ENCODE measurements around the gene ATP9B.

Gene ATP9B

GRCh38 chr18:79385326-79385707, 316.1 kb downstream of the ATP9B start:
- no peak for TF ChIP-seq ISL1 (CRISPR knock-in tag; IDR thresholded peaks at IDR 0.05)
- TF ChIP-seq, protein P1, sequence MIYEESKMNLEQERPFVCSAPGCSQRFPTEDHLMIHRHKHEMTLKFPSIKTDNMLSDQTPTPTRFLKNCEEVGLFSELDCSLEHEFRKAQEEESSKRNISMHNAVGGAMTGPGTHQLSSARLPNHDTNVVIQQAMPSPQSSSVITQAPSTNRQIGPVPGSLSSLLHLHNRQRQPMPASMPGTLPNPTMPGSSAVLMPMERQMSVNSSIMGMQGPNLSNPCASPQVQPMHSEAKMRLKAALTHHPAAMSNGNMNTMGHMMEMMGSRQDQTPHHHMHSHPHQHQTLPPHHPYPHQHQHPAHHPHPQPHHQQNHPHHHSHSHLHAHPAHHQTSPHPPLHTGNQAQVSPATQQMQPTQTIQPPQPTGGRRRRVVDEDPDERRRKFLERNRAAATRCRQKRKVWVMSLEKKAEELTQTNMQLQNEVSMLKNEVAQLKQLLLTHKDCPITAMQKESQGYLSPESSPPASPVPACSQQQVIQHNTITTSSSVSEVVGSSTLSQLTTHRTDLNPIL (CRISPR knock-in tag; IDR thresholded peaks at IDR 0.05; ENCODE audit: low read depth), result no peak
- no peak for TF ChIP-seq ZFP3 (CRISPR knock-in tag; IDR thresholded peaks at IDR 0.05)
- no peak for TF ChIP-seq CSRNP3 (CRISPR knock-in tag; IDR thresholded peaks at IDR 0.05)
- no peak for TF ChIP-seq PATZ1 (CRISPR knock-in tag; IDR thresholded peaks at IDR 0.05; ENCODE audit: borderline replicate concordance)
- no peak for TF ChIP-seq ZNF8 (CRISPR knock-in tag; IDR thresholded peaks at IDR 0.05)
- TF ChIP-seq TOX (CRISPR knock-in tag; IDR thresholded peaks at IDR 0.05; ENCODE audit: borderline replicate concordance), result no peak
- TF ChIP-seq ZFP30 (CRISPR knock-in tag; IDR thresholded peaks at IDR 0.05), result no peak
- ATAC-seq, result no peak

DNA sequence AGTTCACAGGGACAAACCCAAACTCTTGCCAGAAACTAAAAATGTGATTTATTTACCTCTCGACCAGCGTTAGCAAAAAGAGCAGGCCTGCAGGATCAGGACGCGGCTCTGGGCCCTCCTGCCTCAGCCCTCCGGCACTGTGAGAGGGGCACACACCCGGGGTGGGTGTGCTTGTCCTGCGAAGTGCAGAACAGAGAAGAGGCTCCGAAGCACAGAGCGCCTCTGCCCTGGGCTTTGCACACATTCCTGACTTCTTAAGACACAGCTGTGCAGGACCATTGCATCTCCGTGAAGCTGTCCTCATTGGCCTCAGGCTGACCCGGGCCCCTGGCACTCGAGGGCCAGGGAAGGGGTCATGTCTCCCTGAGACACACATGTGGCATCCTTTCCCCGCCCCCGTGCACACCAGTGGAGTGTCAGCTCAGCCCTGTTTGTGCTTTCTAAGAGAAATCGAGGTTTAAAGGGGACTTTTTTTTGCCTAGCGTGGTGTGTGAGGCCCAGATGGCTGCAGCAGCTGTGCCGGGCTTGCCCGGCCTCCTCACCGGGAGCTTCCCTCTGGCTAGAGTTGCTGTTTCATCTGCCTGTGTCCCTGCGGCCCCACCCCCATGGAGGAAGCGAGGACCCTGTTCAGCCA, 316.6 kb downstream of the ATP9B start:
- TF ChIP-seq BACH2 (CRISPR knock-in tag; IDR thresholded peaks at IDR 0.05; ENCODE audit: borderline replicate concordance) (no peak), ISL1 (CRISPR knock-in tag; IDR thresholded peaks at IDR 0.05) (no peak), RARB (CRISPR knock-in tag; IDR thresholded peaks at IDR 0.05) (no peak)
- TF ChIP-seq, protein P1 (CRISPR knock-in tag; IDR thresholded peaks at IDR 0.05; ENCODE audit: low read depth), result no peak

GRCh38 chr18:79386547-79386946, 317.4 kb downstream of the ATP9B start:
- TF ChIP-seq ESRRG (CRISPR knock-in tag; IDR thresholded peaks at IDR 0.05) (no peak), CSDC2 (CRISPR knock-in tag; IDR thresholded peaks at IDR 0.05) (no peak), SNAI2 (CRISPR knock-in tag; IDR thresholded peaks at IDR 0.05) (no peak), TCF4 (CRISPR knock-in tag; IDR thresholded peaks at IDR 0.05; ENCODE audit: borderline replicate concordance) (no peak), ZFP30 (CRISPR knock-in tag; IDR thresholded peaks at IDR 0.05) (no peak), ZFP3 (CRISPR knock-in tag; IDR thresholded peaks at IDR 0.05) (no peak), PPARA (CRISPR knock-in tag; IDR thresholded peaks at IDR 0.05; ENCODE audit: borderline replicate concordance) (no peak)
- TF ChIP-seq, protein P2, sequence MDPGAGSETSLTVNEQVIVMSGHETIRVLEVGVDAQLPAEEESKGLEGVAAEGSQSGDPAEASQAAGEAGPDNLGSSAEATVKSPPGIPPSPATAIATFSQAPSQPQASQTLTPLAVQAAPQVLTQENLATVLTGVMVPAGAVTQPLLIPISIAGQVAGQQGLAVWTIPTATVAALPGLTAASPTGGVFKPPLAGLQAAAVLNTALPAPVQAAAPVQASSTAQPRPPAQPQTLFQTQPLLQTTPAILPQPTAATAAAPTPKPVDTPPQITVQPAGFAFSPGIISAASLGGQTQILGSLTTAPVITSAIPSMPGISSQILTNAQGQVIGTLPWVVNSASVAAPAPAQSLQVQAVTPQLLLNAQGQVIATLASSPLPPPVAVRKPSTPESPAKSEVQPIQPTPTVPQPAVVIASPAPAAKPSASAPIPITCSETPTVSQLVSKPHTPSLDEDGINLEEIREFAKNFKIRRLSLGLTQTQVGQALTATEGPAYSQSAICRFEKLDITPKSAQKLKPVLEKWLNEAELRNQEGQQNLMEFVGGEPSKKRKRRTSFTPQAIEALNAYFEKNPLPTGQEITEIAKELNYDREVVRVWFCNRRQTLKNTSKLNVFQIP (CRISPR knock-in tag; IDR thresholded peaks at IDR 0.05; ENCODE audit: borderline replicate concordance, low read depth), result no peak
- ATAC-seq, result no peak

More for the DNA sequence above, 316.6 kb downstream of the ATP9B start:
- ATAC-seq, result no peak

DNA sequence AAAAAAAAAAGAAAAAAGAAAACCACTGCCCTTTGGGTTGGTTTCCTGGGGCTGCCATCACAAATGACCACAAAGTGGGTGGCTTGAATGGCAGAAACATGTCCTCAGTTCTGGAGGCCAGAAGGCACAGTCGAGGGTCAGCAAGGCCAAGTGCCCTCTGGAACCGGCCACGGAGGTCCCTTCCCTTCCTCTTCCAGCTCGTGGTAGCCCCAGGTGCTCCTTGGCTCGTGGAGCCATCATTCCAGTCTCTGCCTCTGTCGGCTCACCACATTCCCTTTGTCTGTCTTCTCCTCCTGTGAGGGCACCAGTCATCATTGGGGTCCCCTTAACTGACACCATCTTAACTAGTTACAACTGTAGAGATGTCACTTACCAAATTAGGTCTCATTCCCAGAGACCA, 318.0 kb downstream of the ATP9B start:
- no peak for ATAC-seq
- TF ChIP-seq PATZ1 (CRISPR knock-in tag; IDR thresholded peaks at IDR 0.05; ENCODE audit: borderline replicate concordance) (no peak), ZNF565 (CRISPR knock-in tag; conservative IDR thresholded peaks at IDR 0.05; ENCODE audit: low read depth) (no peak), ESRRG (CRISPR knock-in tag; IDR thresholded peaks at IDR 0.05) (no peak), ZFP30 (CRISPR knock-in tag; IDR thresholded peaks at IDR 0.05) (no peak), ARNTL (CRISPR knock-in tag; IDR thresholded peaks at IDR 0.05; ENCODE audit: borderline replicate concordance, low read depth) (no peak), CSRNP3 (CRISPR knock-in tag; IDR thresholded peaks at IDR 0.05) (no peak), PPARA (CRISPR knock-in tag; IDR thresholded peaks at IDR 0.05; ENCODE audit: borderline replicate concordance) (no peak), ZNF70 (CRISPR knock-in tag; IDR thresholded peaks at IDR 0.05) (no peak), CSDC2 (CRISPR knock-in tag; IDR thresholded peaks at IDR 0.05) (no peak), ZFP3 (CRISPR knock-in tag; IDR thresholded peaks at IDR 0.05) (no peak), ZC3H10 (CRISPR knock-in tag; IDR thresholded peaks at IDR 0.05) (no peak)
- TF ChIP-seq, protein P1 (CRISPR knock-in tag; IDR thresholded peaks at IDR 0.05; ENCODE audit: low read depth), result no peak
- TF ChIP-seq, protein P2 (CRISPR knock-in tag; IDR thresholded peaks at IDR 0.05; ENCODE audit: borderline replicate concordance, low read depth), result no peak
